Measurements from ENCODE around the gene TTLL5. TPM values are rescaled to one million over a fixed set of nuclear protein-coding genes. Genes with fewer than 3 reads are reported as not detected.
A peak's percentile ranks its signal among the peaks of the same experiment; 100 is the strongest.

The TTLL5 gene
- total and polyA plus RNA-seq, 9 of the 15 experiments (the other 6 are each of a cell fraction or from before 2014, with no cell fraction given) = 4.1 to 18.9 (median 12.6) TPM

GRCh38 chr14:75738192-75738591 is 77.1 kb downstream of the TTLL5 start:
- Histone ChIP-seq H3K9me1 (ENCODE audit: control insufficient read depth, insufficient read depth, low read length) (no peaks in the 10 kb centered on the region), H2AFZ (ENCODE audit: low read depth, low read length) (no peak overlapping the region), H3K4me1 (replicated peaks in 1 of 2; ENCODE audit: control insufficient read depth in 2 of 2, insufficient read depth in 2 of 2, low read length in 2 of 2) (no peaks in the 10 kb centered on the region), H3K79me2 (ENCODE audit: control insufficient read depth, insufficient read depth, low read length) (no peaks in the 10 kb centered on the region), H3K4me3 (no peak overlapping the region), H3K27ac (ENCODE audit: extremely low read depth, low read depth, low read length) (no peak overlapping the region), H3K4me2 (ENCODE audit: insufficient read depth, low read length) (no peak overlapping the region), H3K27me3 (ENCODE audit: control insufficient read depth in 2 of 2, insufficient read depth in 2 of 2, low read length in 2 of 2) (no peaks in the 10 kb centered on the region), H4K20me1 (replicated peaks; ENCODE audit: control insufficient read depth, insufficient read depth, low read length) (no peaks in the 10 kb centered on the region), H3K9me3 (replicated peaks; ENCODE audit: control insufficient read depth, insufficient read depth, low read depth, low read length) (no peaks in the 10 kb centered on the region), H3K9ac (ENCODE audit: insufficient read depth in 1 of 2, low read depth in 2 of 2, low read length in 2 of 2) (no peak overlapping the region), H3K36me3 (ENCODE audit: control insufficient read depth, insufficient read depth, low read length) (peaks cover 4% of the 10 kb centered on the region; the same call in 1 of the 3 replicates)
- in situ Hi-C loops (cut with MboI) = no loop called here
- no peak for ATAC-seq
- POLR2A ChIA-PET = interaction anchor here (2.1 kb wide), 1 partner anchor 9 kb away, joined by 5 read pairs; no protein-coding TSS in a partner anchor
- intact Hi-C loops (cut with micrococcal nuclease) = no loop called here
- no peak for FAIRE-seq
- no peak for TF ChIP-seq NFRKB (IDR thresholded peaks at IDR 0.05; ENCODE audit: low read depth)
- no peak for TF ChIP-seq SREBF1 (IDR thresholded peaks at IDR 0.05; ENCODE audit: borderline replicate concordance, low read depth, low read length)
- TF ChIP-seq RB1 (IDR thresholded peaks at IDR 0.05; ENCODE audit: low read depth) = no peak
- TF ChIP-seq ZEB2 (IDR thresholded peaks at IDR 0.05) = no peak
- TF ChIP-seq CEBPB (tag; IDR thresholded peaks at IDR 0.05) = no peak
- no peak for TF ChIP-seq CEBPG (CRISPR knock-in tag; IDR thresholded peaks at IDR 0.05)
- peak in 1 of 2 experiments; percentile 79; a peak in 2 of 4 replicates for TF ChIP-seq CEBPG (tag; conservative IDR thresholded peaks at IDR 0.05 in 1 of 2, IDR thresholded peaks at IDR 0.05 in 1 of 2)
- TF ChIP-seq PML (IDR thresholded peaks at IDR 0.05; ENCODE audit: low read length) = no peak
- no peak for TF ChIP-seq ZNF124 (CRISPR knock-in tag; IDR thresholded peaks at IDR 0.05)
- DNase-seq (ENCODE audit: extremely low read depth in 1 of 4, low spot score in 3 of 4) = no peak
- no TSS peak for BruUV-seq (replicated peaks)
- CTCF ChIA-PET (ENCODE audit: low intra/inter-chr PET ratio) = no interaction called here
- WGBS (ENCODE audit: insufficient coverage, low coverage, missing lambda C conversion rate) = 24% methylated on average over 3 of the region's 3 CpGs
